Mucosa of gallbladder (tissue), 1 donor: ENCODE data around the gene LRRIQ1. TPM values are rescaled to one million over a fixed set of nuclear protein-coding genes. Genes with fewer than 3 reads are reported as not detected.
"Not testable (repeated sequence)": the region's sequence is repeated elsewhere in the genome, so short reads cannot be mapped to it uniquely, and the experiment has no call there.

Experiments used
- DNase-seq: peaks from one replicate; pipeline ENCODE4 v3.0.0-alpha.2; 2020; ENCODE audit warnings: low spot score
- total RNA-seq: library from RNA; stranded (reverse); gene quantifications from one replicate; pipeline ENCODE4 v1.2.1, GENCODE V29; 2021
- donor health status: DM: no; HTN: no; CAD: no.

LRRIQ1 gene
- total RNA-seq, 1 donor from 2014 or later, result 2.0 TPM

DNA sequence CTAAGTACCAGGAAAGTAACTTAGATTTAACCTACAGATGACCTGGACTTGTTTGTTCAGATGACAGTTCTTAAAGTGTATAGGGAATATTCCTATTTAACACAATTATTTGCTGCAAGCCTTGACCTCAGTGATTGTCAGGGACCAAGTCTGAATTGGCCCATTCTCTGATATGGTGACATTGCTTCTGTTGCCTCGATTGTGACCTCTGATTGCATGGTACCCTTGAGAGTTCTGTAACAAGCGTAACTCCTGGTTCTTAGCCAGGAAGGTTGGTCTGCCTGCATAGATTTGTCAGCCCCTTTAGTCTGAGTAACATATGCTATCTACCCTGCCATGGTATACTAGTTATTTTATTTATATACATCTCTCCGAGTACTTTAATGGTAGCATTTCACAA is 150.1 kb downstream of the LRRIQ1 start:
- no peak for DNase-seq

DNA sequence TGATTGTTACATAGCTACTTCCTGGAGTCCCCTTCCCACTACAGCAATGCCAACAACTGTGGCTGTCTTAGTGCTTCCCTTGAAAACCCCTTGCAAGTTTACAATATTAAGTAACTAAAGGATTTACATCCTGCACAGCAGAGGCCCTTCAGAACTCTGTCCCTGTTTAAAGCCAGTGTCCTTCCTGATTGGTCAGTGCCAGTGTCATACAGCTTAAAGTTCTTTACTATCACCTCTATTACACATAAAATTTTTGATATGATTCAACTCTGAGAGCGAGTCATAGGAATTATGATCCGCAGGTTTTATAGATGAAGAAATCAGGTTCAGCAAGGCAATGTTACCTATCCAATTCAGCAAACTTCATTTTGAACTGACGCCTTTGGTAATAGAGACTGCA is 152.5 kb downstream of the LRRIQ1 start:
- no peak for DNase-seq

DNA sequence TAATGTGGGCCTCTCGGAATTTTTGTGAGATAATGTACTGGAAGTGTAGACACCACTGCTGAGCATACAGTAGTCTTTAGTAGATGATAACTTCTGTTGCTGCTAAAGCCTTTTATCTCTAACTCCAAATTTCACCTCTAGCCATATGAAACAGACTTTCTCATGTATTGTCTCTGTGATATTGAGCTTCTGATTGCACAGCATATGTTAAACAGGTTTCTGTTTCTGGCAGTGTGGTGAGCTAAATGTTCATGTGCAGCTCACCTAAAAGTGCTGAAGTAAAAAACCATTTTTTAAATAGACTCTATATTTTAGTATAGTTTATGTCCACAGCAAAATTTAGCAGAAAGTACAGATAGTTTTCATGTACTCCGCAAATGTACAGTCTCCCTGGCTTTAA is 154.6 kb downstream of the LRRIQ1 start:
- no peak for DNase-seq

- DNase-seq, result not testable (repeated sequence)
Measured at GRCh38 chr12:85203809-85204208, 167.7 kb downstream of the LRRIQ1 start.

GRCh38 chr12:85206543-85206942 is 170.4 kb downstream of the LRRIQ1 start:
- DNase-seq, result no peak

GRCh38 chr12:85224339-85224738 is 188.2 kb downstream of the LRRIQ1 start:
- DNase-seq, result not testable (repeated sequence)

DNA sequence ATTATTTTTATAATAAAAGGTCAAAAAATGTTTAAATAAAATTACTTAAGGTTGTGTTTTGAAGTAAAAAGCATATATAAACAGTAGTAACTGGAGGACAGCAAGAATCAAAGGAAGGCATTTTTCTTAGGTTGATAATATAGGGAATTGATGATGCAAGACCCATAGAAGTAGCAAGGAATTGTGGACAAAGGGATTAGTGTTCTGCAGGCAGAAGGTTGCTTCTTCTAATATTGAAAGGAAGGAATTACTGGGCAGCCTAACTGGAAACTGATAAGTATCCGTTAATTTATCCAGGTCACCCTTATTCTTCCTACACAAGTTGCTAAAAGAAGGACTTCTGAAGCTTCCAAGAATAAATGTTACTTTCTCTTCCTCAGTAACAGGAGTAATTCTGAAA is 189.3 kb downstream of the LRRIQ1 start:
- DNase-seq, result no peak

DNA sequence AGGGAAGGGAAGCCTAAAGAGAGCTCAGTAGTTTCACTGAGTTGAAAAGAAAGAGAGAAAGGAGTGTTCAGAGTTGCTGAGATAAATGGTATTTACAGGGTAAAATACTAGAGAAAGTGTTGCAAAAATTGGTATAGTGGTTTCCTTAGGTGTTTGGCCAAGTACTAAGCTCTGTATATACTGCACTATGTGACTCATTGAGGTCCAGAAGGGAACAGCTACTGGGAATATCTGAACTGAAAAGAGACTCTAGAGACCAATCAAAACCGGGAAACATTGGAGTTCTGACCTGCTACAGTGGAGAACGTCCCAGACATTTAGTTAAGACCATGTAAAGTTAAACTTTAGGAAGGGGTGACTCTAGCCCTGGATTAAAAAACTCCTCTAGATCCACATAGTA is 201.2 kb downstream of the LRRIQ1 start:
- DNase-seq, result no peak

GRCh38 chr12:85244561-85244960 is 208.4 kb downstream of the LRRIQ1 start:
- DNase-seq, result no peak

DNA sequence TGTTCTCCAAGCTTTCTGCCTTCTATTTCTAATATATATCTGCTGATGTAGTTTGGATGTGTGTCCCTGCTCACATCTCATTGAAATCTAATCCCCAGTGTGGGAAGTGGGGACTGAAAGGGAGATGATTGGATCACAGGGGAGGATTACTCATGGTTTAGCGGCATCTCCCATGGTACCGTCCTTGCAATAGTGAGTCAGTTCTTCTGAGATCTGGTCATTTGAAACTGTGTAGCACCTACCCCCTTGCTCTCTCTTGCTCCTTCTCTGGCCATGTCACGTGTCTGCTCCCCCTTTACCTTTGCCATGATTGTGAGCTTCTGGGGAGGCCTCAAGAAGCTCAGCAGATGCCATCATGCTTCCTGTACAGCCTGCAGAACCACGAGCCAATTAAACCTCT is 217.7 kb downstream of the LRRIQ1 start:
- DNase-seq, result no peak

DNA sequence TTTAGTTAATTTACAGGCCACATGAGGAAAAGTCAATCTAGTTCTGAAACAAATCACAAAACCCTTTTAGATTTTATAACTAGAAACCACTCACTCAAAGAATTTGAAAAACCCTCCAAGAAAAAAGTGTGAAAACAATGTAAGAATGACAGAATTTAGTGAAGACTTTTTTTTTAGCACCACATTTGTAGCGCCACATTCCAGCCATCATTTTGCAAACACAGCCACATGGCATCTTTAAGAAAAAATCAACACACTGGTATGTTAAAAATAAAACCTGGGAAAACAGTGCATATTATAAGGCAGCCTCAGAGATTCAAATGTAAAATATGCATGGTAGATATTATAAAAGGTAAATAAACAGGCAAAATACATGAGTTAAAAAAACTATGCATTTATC is 221.5 kb downstream of the LRRIQ1 start:
- DNase-seq, result no peak

GRCh38 chr12:85260447-85260846 is 224.3 kb downstream of the LRRIQ1 start:
- no peak for DNase-seq

DNA sequence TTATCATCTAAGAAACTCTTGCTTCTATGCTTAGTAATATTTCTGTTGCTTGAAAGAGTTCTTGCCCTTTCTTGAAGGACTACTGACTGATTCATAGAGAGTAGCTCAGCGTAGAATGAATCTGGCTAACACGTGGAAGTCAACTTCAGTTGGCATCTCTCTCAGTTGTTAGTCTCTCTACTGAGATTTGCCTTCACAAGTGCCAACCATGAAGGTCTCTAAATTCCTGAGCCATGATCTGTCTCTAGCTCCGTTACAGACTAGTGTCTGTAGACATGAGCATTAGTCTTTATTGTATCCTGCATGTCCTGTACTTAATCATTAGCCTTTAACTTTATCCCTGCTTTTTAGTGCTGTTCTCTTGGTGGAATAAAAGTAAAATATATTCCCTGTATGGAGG is 224.7 kb downstream of the LRRIQ1 start:
- no peak for DNase-seq

DNA sequence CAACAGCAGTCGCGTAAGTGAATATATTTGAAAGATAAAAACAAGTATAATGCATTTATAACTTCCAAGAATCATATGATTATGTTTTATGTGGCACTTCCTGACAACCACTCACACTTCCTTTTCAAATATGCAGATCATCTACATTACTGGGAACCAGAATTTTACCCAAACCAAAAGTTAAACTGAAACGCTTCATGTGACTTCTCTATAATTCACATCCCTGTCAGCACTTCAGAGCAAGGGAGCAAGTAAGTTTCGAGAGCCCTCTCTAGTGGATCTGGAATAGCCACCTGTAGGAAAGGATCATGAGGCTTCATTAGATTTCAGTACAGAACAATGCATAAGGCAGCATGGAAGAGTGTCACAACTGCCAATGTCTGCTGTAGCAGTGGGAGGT is 230.2 kb downstream of the LRRIQ1 start:
- no peak for DNase-seq

DNA sequence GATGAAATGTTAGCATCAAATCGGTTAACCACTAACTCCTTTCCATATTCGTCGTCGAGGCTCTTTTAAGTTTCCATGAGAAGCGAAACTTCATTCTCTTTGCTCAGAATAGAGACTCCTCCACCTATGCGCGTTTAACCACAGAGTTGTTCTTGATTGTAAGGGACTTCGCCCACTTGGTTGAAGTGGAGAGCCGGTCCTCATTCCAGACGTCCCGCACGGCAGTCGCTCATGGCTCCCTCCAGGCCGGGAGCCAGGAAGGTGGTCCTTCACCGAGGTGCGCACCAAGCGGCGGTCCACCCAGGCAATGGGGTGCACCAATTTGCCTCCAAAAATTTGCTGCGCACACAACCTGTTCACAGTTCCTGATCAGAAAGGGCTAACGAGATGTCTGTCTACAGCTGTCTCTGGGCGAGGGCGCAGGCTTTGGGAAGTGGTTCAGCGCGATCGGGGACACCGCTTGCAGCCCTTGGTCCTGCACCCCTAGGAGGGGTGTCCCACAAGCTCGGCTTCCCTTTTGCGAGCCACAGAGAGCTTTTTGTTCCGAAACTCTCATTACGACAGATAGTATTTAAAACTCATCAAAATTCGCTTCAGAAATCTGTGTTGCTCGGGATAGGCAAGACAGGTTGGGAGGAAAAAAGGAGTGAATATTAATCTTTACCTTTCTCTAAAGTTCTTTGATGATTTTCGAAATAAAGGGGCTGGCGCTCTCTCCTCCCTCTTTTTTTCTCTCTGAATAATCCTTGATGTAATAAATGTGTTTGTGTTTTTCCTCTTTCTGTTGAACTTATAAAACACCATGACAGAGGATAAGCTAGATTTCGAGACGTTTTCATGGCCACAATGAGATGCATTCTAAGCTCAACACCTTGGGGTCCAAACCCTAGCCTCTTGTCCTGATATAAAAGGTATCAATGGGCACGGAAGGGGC is 237.5 kb downstream of the LRRIQ1 start:
- DNase-seq, result no peak

DNA sequence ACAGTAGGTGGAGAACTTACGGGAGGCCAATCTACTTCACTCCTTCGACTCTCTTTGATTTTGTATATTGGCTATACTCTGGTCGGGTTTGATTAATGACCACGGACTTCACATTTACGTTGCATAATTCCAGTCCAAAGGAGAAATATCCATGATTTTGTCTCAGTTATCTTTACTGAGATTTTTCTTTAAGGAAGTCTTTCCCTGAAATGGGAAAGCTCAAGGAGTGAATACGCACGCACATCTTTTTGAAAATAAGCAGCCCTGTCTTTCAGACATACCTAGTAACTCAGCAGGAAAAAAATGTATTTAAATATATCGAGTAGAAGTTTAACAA is 238.1 kb downstream of the LRRIQ1 start:
- no peak for DNase-seq

GRCh38 chr12:85275374-85275773 is 239.2 kb downstream of the LRRIQ1 start:
- DNase-seq, result no peak

DNA sequence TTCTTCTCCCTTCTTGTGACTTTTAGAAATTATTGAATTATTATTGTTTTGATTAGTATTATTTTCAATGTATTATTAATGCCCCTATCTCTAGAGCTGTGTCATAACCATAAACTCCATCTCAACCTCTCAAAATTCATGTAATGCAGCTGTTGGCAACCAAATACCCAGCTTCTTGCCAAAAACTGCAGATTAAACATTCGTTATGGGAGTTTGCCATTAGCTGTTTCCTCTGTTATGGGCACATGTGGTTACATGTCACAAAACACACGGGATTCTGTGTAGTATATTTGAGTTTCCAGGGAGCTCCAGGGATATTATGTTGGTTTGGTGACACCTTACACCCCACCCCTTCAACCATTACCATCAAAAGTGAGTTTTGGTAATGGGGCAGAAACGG is 241.0 kb downstream of the LRRIQ1 start:
- DNase-seq, result no peak

DNA sequence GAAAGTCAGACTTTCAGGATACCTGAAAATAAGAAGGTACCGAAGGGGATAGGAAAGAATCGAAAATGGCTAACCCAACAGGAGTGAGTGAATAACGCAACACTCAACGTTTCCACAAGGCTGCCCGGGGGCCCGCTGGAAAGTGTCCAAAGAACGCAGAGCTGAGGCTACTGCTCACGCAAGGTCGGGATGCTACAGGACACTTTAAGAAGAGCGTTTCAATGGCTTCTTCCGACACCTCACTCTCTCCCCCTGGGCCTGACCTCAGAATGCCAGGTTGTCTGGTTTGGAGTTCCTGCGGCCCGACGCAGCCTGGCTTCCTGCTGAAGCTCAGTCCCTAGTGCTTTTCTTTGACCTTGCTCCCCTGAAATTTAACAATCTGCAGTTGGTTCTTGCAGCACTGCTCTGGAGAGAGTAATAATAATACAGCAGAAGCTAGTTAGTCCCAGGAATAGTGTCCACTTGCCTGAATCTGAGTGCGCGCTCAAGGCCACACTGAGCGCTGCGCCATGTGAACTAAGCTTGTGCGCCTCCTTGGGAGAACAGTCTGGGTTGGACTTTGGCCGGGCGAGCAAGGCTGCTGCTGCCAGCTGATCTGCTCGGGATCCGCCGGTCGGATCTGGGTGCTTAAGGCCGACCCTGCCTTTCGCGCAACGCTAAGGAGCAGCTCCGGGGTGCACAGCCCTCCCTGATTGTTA is 241.9 kb downstream of the LRRIQ1 start:
- DNase-seq, result peak; percentile 34

DNA sequence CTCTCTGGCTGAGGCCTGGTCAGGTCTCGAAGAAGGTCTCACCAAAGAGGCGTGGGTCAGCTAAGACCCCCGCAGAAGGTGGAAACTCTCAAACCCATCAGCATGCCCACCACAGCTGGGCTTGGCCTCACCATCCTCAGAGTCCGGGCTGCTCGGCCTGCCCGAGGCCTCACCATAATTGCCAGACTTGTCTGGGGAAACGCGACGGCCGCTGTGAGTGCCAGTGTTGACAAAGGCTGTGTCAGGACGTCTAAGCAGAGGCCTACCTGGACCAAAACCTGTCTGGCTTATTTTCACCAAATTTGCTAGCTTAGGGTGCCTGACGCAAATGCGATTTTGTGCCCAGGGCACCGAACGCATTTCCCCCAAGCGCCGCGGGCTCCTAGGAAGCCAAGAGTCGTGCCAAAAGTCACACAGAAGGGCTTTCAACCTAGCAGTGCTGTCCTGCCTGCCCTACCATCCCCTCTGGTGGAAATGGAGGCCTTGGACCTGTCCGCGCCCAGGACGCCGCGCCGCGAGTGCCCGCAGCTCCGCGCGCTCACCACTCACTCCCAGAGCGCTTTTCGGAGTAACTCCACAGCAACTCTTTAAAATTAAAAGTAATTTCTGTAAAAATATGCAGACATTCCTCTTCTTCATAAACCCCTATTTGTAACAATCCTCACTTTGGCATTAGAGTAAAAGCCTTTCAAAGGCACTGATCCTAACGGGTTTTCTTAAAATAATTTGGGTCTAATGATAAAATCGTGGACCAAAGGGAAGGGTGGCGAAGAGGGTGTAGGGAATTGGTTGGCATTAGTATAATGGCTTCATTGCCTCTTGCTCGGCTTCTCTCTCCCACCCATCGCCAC is 242.7 kb downstream of the LRRIQ1 start:
- DNase-seq, result no peak

GRCh38 chr12:85279449-85280164 is 243.5 kb downstream of the LRRIQ1 start:
- DNase-seq, result no peak
